Transverse colon (tissue), 4 donors: Measurements from ENCODE around the gene ZNF43. TPM values are rescaled to one million over a fixed set of nuclear protein-coding genes. Genes with fewer than 3 reads are reported as not detected.
"Not testable (repeated sequence)": the region's sequence is repeated elsewhere in the genome, so short reads cannot be mapped to it uniquely, and the experiment has no call there.

ENCODE experiments used
- DNase-seq: peaks from one replicate; pipeline ENCODE4 v3.0.0-alpha.2; 2019
- H3K27ac ChIP-seq, 4 donors: fragments of 200-600 bp; sonication (generic); 2 replicates each; pipeline ENCODE4 v1.5.1; 2016 to 2018; ENCODE audit warnings: inconsistent platforms in 4 of 4
- H3K27me3 ChIP-seq: fragments of 200-600 bp; sonication (generic); 2 replicates; pipeline ENCODE4 v1.5.1; 2017; ENCODE audit warnings: inconsistent platforms
- H3K36me3 ChIP-seq, 4 donors: fragments of 200-600 bp; sonication (generic); 2 replicates each; pipeline ENCODE4 v1.5.1; 2017 to 2019; ENCODE audit warnings: inconsistent platforms in 4 of 4
- H3K4me1 ChIP-seq, 4 donors: fragments of 200-600 bp; sonication (generic); 2 replicates each; pipeline ENCODE4 v1.5.1; 2017 to 2020; ENCODE audit warnings: inconsistent platforms in 4 of 4
- H3K4me3 ChIP-seq, 4 donors: fragments of 200-600 bp; sonication (generic); 1 replicate in 1 of 4; 2 replicates in 3 of 4; pipeline versions ENCODE4 v1.5.1 to v1.6.1; 2017 to 2019; ENCODE audit warnings: inconsistent platforms in 4 of 4
- H3K9me3 ChIP-seq, 2 donors: fragments of 200-600 bp; sonication (generic); 2 replicates each; pipeline ENCODE4 v1.5.1; 2017 to 2019; ENCODE audit warnings: inconsistent platforms in 2 of 2
- CTCF ChIP-seq, 5 experiments: fragments of 200-600 bp in 3 of 5; fragments of 450-650 bp in 2 of 5; sonication (generic) in 3 of 5; IDR thresholded peaks; 1 replicate in 2 of 5; 2 replicates in 3 of 5; pipeline ENCODE4 v1.5.1; 2016 to 2017; ENCODE audit warnings: antibody characterized with exemption in 5 of 5, inconsistent platforms in 3 of 5, mild to moderate bottlenecking in 2 of 5, moderate library complexity in 1 of 5
- EP300 ChIP-seq: sonication (generic); formaldehyde crosslinking; IDR thresholded peaks from one replicate; pipeline ENCODE4 v1.6.1; 2017; ENCODE audit warnings: antibody characterized with exemption, low read depth
- POLR2A ChIP-seq: fragments of 450-650 bp; IDR thresholded peaks from one replicate; pipeline ENCODE4 v1.6.1; 2016; ENCODE audit warnings: antibody characterized with exemption, mild to moderate bottlenecking, moderate library complexity
- POLR2AphosphoS5 ChIP-seq, 3 donors: sonication (generic); formaldehyde crosslinking; IDR thresholded peaks; one replicate each; pipeline ENCODE4 v1.6.1; 2016; ENCODE audit warnings: antibody characterized with exemption in 3 of 3
- WGBS, 2 donors: methylation state at CpG; one replicate each; pipeline ENCODE4 v1.1.5; 2018; ENCODE audit warnings: low coverage in 1 of 2; 5-methylcytosine and 5-hydroxymethylcytosine counted together
- in situ Hi-C, 4 donors: fragments of 200-750 bp; cut with MboI; loops; one replicate each; pipeline versions ENCODE4 v1.15.0 to v1.15.1; 2017; ENCODE audit warnings: low sequenced_read_pairs in 3 of 4, low pct_ligation_motif_present in 1 of 4, low pct_unique_long_range_greater_than_20kb in 1 of 4
- intact Hi-C: fragments of 100-400 bp; cut with DNase I; formaldehyde crosslinking; loops from one replicate; pipeline ENCODE4 v1.15.1; 2023; ENCODE audit warnings: low total_unique reads
- total RNA-seq, 4 donors: library from RNA; depleted of rRNA; stranded (reverse); fragments of >200 nt; gene quantifications; one replicate each; pipeline ENCODE4 v1.1.0, GENCODE V29; 2016

ZNF43 gene
- total RNA-seq, 4 donors from 2014 or later = 10.5 to 16.7 (median 13.8) TPM

- Histone ChIP-seq H3K27ac (no peak overlapping the region), H3K4me1 (no peaks in the 10 kb centered on the region), H3K27me3 (no peaks in the 10 kb centered on the region), H3K36me3 (no peaks in the 10 kb centered on the region), H3K4me3 (no peak overlapping the region), H3K9me3 (no peaks in the 10 kb centered on the region)
- TF ChIP-seq POLR2A (no peak), EP300 (no peak), POLR2AphosphoS5 (IDR thresholded peaks at IDR 0.05) (no peak), CTCF (IDR thresholded peaks at IDR 0.05) (no peak)
- 79% methylated on average over 2 of the region's 2 CpGs; no CpG with 5 or more reads in 1 of the 2 donors for WGBS, 2 donors
- DNase-seq = no peak
- in situ Hi-C loops = no loop called here
- intact Hi-C loops = no loop called here
Observed at GRCh38 chr19:21877976-21878375, 42.0 kb upstream of the ZNF43 start.

- DNase-seq, H3K36me3 ChIP-seq, H3K4me1 ChIP-seq, H3K27me3 ChIP-seq, in situ Hi-C loops, H3K9me3 ChIP-seq, H3K4me3 ChIP-seq, H3K27ac ChIP-seq, intact Hi-C loops: not testable (repeated sequence)
- WGBS, 2 donors = 81% methylated on average over 6 of the region's 7 CpGs; no CpG with 5 or more reads in 1 of the 2 donors
Observed at GRCh38 chr19:21876608-21877007, 40.6 kb upstream of the ZNF43 start.

- Histone ChIP-seq H3K27me3 (no peaks in the 10 kb centered on the region), H3K9me3 (no peaks in the 10 kb centered on the region), H3K36me3 (no peaks in the 10 kb centered on the region), H3K27ac (no peak overlapping the region), H3K4me3 (no peak overlapping the region), H3K4me1 (peaks cover 0 to 4% (median 1%) of the 10 kb centered on the region in 4 donors)
- no peak for TF ChIP-seq CTCF (IDR thresholded peaks at IDR 0.05)
- TF ChIP-seq EP300 = no peak
- intact Hi-C loops (no loop called here), in situ Hi-C loops (no loop called here)
- WGBS, 2 donors = 33 to 62% methylated on average over 6 to 9 of the region's 9 CpGs
- DNase-seq = no peak
Observed at GRCh38 chr19:21856773-21857514, 21.0 kb upstream of the ZNF43 start.

GRCh38 chr19:21851596-21852345 is 15.8 kb upstream of the ZNF43 start:
- DNase-seq = peak; percentile 94
- H3K4me3 ChIP-seq = peak overlapping the region; percentile 56 to 73 (median 72)
- intact Hi-C loops = no loop called here
- in situ Hi-C loops = no loop called here
- H3K27ac ChIP-seq = peak overlapping the region; percentile 81 to 88 (median 86)
- 0 to 1% methylated on average over 7 to 44 of the region's 44 CpGs for WGBS, 2 donors
- H3K27me3 ChIP-seq = no peaks in the 10 kb centered on the region
- no peaks in the 10 kb centered on the region for H3K9me3 ChIP-seq
- no peaks in the 10 kb centered on the region for H3K36me3 ChIP-seq
- TF ChIP-seq POLR2AphosphoS5 (IDR thresholded peaks at IDR 0.05) = peak in 2 of 3 donors; percentile 39 to 47
- no peak for TF ChIP-seq EP300
- no peak for TF ChIP-seq CTCF (IDR thresholded peaks at IDR 0.05)
- peak; percentile 31 for TF ChIP-seq POLR2A
- peaks cover 0 to 15% (median 4%) of the 10 kb centered on the region in 4 donors for H3K4me1 ChIP-seq
